ENCODE measurements around the gene SLIT3.

The SLIT3 gene

DNA sequence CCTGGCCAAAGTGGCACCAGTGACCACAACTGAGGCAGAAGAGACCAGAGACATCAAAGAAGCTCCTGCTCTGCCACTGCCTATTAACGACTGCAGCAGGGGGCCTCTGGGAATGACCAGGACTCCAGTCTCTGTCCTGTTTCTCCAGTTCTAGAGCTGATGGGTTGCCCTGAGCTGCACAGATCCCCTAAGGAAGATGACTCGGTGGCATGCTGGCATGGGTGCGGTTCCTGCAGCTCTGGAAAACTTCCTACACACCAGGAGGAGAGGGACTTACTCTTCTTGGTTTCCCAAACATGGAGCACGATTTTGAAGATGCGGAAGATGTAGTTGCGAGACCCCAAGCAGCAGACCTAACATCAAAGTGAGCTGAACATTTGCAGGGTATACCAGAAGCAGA is 2.7 kb downstream of the SLIT3 start:
- no peak for DNase-seq

DNA sequence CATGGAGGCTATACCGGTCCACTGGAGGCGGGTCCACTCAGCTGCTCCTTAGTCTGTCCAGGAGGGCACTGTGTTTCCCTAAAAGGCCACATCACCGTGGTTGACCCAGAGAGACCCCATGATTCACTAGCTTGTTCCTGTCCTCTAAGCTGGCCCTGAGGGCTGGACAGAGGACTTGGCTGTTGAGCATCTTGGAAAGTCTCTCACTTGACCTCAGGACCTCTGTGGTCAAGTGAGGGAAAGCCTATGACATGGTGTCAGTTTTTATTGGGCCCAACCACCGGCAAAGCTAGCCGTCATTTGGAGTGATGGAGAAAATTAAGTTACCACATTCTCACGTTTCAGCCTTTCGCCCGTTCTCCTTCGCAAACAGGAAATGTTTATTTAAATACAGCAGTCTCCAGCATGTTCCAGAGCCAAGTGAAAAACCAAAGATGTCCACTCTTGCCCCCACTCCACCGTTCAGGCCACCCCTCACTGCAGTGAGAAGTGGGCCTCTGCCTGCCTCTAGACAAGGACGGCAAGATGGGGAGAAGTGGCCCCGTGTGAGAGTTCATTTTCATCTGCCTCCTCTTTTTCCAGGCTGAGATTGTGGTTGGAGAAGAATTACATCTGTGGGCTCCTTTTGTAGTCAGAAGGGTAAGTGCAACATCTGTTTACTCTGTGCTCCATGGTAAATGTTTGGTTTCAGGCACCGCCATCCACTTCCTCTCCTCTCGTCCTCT is 4.4 kb downstream of the SLIT3 start:
- no peak for DNase-seq

DNA sequence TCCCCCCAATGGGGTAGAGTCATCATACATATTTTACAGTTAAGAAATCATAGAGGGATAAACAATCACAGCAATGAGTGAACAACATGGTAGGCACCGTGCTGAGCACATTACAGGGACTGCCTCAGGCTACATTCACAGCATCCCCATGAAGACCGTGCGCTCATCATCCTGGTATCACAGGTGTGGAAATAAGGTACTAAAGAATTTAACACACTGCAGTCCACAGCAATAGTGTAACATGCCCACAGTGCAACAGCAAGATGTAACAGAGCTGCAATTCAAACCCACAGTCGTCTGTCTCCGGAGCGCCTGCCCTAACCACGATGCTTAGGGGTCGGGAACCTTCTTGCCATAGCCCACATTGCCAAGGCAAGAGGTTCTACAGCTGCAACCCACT is 5.6 kb downstream of the SLIT3 start:
- DNase-seq: no peak

DNA sequence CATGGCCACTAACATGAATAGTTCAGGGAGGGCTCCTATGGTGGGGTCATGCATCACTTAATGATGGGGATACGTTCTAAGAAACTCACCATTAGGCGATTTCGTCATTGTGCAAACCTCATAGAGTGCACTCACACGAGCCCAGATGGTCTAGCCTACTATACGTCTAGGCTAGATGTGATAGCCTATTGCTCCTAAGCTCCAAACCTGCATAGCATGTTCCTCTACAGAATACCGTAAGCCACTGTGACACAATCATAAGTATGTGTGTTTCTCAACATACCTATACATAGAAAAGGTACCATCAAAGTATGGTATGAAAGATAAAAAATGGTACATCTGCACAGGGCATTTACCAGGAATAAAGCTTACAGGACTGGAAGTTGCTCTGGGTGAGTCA is 6.3 kb downstream of the SLIT3 start:
- no peak for DNase-seq

DNA sequence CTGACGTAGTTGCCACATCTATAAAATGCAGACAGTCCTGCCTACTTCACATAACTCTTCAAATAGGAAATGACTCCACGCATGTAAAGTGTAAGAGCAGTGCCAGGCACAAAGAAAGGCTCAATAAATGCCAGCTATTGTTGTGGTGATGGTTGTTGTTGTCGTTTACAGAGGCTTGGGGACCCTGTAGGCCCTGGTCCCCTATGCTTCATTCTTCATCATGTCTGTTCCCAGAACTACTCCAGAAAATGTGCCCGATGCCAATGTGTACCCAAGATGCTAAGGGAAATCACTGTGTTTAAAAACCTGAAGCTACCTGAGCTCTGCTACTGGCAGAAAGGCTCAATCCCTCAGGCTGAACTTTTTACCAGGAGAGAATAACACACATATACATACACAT is 9.1 kb downstream of the SLIT3 start:
- DNase-seq: no peak

DNA sequence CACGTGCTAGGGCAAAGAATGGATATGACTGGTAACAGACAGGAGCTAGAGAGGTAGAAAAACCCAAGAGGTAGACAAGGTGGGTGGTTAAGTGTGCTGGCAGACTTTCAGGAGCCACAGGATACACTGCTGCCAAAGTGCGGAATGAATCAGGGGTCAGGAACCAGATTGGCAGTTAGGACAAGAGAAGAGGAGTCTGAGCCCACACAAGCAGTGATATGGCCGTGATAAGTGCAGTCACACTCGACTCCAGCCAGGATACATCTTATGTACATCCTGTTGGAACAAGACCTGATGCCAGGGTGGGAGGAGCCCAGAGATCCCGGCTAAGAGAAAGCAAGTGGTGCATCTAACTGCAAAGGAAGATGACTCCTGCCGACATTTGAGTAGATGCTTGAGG is 10.0 kb downstream of the SLIT3 start:
- DNase-seq: no peak

DNA sequence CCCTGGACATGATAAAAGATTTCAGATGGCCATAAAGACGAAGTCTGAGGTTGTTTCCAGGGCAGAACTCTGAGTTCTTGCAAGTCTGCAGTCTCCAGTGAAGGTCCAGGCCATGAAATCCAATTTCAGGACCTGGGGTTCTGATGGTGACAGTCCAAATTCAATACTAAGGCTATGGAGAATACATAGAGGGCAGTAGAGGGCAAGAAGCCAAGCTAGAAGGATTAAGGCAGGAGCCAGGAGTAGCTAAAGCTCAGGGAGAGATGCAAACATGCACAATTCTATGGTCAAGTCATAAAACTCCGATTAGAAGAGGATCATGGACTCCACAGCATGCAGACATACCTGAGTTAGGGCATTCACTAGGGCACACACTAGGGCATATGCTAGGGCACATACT is 11.4 kb downstream of the SLIT3 start:
- no peak for DNase-seq

DNA sequence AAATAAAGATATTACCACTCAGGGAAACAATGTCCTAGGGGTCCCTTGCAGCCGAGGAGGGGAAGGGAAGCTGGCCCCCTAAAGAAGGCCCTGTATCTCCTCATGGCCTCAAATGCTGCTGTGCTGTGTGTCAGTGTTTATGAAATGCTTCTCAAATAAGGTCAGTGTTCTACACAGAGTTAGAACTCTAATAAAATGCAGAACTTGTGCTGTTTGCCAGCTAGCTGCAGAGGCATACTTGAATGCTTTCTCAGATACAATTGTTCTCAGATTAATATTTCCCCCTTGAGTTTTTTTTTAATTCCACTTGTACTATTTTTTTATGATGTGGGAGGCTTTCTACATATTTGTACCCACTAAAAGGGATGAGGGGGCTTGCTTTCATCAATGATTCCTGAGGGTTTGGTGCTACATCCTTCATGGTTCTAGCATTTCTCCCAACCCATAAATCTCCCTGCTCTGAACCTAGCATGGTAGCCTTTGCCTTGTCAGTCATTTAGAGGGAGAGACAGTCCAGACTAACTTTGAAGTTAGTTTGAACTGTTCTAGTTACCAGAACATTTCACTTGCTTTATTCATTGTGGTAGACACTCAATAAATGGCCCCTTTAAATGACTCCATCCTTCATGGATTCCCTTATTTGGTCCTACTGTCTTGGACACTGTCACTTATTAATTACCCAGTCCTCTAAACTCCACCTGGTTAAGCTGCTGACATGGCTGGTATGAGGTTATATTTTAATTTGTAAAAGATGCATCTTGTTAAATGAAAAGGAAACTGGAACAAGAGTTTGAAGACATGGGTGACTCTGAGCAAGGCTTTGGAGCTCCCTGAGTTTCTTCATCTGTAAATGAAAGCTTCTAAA is 12.6 kb downstream of the SLIT3 start:
- DNase-seq: no peak

DNA sequence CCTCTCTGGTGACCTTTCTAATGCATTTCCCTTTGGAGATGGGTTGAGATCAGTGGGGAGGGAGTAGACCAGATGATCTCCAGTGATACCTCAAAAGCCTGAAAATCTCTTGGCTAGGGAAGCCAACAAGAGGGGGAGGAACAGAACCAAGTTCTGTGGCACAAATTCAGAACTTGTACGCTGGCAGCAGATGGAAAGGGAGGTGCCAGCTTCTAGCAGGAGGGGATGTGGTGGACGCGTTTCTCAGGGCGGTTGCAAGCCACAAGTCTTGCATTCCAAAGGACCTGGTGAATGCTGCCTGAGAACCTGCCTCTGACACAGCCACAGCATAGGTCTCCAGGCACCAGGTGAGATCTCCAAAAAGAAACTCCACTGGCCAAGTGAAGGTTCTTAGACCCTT is 13.4 kb downstream of the SLIT3 start:
- DNase-seq: no peak

DNA sequence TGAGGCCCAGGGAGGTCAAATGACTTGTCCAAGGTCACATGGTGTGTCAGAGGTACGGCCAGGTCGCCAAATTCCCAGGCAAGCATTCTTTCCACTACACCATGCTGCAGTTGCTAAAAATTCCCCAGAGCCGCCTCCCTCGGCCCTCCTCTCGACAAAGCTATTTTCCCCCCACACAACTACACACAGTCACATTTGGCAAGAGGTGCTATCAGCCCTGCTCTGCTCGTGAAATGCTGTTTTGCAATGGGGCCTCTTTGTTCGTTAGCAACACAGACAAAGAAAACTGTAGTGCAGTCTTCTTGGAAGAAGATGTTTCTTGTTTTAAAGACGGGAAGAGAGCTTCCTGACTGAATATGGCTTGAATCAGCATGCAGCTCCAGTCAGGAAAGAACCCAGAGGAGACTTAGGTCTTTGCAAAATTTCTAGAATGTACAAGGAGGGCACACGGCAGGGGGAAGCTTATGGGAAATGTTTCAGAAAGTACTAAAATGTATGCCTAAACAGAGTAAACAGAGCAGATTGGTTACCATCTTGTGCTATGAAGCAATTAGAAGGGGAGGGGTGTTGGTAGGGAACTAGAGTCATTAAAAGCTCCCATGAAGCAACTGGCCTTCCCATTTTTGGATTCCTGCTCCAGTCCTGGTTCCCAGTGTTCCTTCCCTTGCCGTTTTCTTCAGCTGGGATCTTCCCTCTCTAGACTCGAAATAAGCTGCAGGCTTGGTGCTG is 14.2 kb downstream of the SLIT3 start:
- DNase-seq: no peak

DNA sequence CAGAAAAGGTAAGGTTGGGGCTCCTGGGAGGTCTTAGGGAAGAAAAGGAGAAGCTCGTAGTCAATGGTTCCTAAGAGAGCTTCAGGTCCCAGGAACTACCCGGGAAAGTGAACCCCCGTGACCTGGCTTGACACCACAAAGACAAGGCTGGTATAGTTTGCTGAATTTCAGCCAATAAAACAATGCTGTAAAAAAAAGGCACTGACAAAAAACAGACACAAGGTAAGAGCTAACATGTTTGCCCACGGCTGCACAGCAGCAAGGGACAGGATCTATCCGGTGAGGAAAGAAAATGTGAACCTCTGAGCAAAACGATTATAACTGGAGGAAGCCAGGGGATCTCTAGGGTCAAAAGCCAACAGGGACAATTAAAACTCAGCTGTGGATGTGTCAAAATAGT is 17.1 kb downstream of the SLIT3 start:
- DNase-seq: no peak

DNA sequence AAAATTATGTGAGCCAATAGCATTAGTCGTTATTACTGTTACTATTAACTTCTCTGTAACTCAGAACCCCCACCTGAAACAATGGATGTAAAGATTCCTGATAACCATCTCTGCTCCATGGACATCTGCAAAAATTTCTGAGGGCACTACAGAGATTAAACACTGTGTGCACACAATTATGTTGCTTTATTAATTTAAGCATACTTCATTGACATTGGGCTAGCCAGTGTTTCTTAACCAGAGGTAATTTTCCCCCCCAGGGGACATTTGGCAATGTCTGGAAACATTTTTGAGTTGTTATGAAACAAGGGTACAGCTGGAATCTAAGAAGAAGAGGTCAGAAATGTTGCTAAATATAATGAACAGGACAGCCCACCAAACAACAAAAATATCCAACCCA is 19.3 kb downstream of the SLIT3 start:
- DNase-seq: no peak

DNA sequence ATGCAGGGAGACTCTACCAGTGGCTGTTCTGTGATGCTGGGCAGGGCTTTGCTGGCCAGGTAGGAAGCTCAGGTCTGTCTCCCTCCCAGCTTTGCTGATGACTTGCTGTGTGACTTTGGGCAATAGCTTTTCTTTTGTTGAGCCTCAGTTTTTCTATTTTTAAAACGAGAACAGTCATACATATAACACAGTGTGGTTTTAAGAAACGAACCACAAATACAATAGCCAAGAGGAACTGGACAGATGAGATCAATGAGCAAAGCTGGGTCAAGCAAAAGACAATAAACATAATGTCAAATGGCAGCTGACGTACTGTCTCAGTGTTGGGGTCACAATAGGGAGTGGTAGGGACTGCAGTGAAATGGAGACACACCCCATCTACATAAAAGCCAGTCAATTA is 20.2 kb downstream of the SLIT3 start:
- DNase-seq: no peak

DNA sequence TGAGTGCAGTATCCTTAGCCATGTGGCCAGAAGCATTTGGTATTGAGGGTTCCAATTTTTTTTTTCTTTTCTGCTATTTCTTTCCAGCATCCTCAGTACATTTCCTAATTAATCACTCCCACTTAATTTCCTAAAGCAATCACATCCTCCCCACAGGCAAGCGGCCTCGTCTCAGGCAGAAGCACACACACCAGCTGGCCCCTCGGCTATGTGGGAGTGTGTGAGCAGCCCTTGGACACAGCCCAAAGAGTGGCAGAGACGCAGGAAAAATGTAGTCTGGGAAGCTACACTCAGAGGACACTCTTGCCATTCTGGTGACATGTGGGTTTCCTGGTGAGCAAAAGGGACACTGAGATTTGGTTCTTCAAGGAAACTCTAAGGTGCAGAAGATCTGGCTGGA is 20.7 kb downstream of the SLIT3 start:
- no peak for DNase-seq

DNA sequence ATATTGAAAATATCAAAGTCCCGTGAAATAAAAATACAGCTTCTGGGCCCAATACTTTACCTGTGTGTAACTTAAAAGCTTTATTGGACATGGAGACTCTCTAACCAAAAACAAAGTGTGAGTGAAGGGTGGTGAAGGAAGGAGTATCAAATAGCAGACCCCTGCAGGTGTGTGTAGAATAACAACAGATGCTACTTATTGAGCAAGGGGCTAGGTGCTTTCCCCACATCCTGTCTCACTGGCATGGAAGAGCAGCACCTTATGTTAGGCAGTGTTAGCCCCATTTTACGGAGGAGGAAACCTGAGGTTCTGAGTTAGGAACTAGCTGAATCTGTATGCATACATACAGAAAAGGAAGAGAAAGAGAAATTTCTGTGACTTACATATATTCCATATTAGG is 21.8 kb downstream of the SLIT3 start:
- no peak for DNase-seq

DNA sequence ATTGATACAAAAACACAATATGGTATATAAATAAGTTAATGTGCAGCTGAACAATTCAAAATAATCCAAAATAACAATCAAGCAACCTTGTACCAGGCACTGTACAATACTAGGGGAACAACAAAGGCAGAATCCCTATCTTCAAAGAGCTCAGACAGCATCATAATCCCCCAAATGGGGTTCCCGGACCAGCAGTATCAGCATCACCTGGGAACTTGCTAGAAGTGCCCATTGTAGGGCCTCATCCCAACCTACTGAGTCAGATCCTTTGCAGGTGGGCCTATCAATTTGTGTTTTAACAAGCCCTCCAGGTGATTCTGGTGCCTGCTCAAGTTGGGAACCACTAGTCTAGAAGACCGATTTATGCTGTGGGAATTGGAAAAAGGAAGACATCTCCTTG is 27.1 kb downstream of the SLIT3 start:
- DNase-seq: no peak

DNA sequence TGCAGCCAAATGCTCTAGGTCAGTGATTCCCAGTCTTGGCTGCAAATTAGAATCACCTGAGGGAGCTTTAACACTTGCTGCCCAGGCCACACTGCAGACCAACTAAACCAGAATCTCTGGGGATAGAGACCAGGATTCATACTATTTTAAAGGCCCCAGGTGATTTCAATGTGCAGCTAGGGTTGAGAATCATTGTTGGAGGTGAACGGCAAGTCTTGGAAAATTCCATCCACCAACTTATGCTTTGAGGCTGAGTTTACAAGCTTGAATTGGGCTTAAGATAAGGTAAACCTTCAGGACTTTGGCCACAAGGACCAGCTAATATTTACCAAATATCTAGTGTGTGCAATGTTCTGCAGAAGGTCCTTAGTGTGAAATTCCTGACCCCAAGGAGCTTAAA is 27.5 kb downstream of the SLIT3 start:
- DNase-seq: no peak

DNA sequence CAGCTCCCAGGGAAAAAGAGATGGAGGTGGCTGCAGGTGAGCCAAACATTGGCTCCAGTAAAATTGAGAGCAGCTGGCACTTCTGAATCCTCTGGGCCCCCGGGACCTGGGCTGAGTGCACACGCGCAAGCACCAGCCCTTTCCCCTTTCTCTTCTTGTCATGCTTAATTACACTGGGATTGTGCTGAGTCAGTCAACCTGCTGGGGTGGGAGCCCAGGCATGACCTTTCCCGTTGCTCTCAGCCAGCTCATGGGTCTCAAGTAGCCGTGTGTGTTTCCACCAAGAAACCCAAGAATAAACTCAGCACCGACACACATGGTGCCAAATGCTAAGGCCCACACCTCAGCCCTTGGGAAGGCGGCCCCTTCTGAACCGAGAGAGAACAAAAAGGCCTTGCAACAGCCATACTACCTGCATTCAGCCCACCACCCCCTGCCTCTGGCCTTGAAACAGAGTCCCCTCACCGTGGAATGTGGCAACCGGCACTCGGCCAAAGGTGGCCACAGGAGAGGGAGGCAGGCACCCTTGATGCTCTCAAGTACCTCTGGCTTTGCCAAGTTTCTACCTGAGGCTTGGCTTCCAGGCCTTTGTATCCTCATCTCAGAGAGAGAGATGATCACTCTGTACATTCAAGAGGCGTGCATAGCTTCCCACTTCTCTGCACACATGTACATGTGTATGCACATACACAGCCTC is 28.1 kb downstream of the SLIT3 start:
- no peak for DNase-seq

DNA sequence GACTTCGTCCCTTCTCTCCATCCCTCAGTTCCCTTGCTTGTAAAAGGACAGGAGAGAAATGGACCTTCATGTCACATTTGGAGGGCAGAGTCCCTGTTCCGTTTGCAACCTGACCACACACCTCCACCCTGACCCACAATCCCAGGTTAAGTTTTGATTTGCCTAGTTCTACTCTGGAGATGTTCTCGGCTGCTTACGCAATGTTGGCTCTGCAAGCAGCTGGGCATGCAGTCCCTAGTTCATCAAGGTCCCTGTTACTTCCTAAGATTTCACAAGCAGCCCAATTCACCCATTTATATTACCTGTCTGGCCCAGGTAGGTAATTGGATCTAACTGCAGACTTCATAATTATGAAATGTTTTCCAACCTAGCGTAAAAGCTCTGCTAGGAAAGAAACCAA is 28.8 kb downstream of the SLIT3 start:
- DNase-seq: no peak

DNA sequence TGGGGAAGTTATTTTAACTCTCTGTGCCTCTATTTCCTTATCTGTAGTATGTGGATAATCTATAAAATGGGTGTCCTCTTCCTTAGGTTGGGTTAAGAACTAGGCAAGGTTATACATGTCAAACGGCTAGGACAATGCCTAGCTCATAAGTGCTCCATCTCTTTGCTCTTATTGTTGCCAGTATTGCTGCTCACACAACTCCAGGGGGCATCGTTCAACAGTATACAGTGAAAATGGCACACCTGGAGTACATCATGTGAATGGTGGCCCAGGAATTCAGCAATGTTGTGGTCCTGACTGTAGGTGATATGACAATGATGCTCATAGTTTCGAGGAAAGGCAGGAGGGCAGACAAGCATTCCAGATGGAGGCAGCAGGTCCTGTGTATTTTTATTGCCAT is 30.1 kb downstream of the SLIT3 start:
- DNase-seq: no peak

DNA sequence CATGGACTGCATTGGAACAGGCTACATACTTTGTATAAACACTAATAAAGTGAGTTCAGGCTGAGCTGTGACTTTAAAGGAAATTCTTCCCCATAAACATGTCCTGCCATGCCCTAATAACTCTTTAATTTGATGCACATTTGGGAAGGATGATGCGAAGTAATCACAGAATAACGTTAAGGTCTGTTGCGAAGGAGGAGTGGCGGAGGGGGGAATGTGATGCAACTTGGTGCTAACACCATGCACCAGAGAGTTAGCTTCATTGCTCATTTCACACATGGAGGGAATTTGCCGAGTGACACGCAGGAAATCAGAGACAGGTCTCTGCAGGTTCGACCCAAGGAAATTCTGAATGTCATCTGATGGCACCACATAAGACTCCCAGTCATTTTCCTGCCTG is 32.9 kb downstream of the SLIT3 start:
- DNase-seq: no peak

DNA sequence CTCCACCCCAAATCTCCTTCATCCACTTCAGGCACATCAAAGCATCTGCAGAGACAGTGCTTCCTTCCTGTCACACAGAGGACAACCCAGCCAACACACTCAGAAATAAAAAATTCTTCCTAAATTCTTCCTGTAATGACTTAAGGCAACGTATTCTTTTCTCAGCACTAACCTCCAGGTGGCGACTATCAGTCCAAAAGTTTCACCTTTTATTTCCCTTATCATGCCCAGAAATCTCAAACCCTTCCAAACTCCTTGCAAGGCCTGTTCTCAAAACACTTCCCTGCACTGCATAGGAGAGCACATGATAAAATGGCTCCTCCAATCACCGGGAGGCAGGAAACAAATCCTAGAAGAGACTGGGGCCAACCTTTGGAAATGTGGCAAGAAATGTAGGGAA is 35.1 kb downstream of the SLIT3 start:
- DNase-seq: no peak

DNA sequence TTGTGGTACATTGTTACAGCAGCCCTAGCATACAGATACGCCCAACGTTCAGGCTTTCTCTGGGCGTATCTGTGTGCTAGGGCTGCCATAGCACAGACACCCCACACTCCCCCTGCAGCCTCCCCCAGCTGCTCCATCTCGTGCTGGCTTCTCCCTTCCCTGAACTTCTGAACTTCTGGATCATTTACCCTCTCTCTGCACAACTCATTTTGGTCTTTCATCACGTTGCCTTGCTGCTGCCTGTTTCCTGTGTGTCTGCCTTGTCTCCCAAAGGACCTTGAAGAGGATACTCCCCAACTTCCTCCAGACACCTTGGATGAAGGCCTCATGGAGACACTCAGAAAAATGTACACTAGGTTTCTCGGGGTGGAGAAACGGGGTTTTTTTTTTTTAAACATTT is 37.3 kb downstream of the SLIT3 start:
- no peak for DNase-seq
